NCI-H2029 (cell line): ENCODE measurements around the gene RAPGEF4.
"Not testable (repeated sequence)": the region's sequence is repeated elsewhere in the genome, so short reads cannot be mapped to it uniquely, and the experiment has no call there.

Experiments used
- DNase-seq: peaks from one replicate; lab custom pipeline; 2025; lab: John Stamatoyannopoulos, UW

Gene RAPGEF4

GRCh38 chr2:172726172-172726735 lies 9.4 kb upstream of the RAPGEF4 start:
- no peak for DNase-seq

GRCh38 chr2:172730411-172730810 lies 5.2 kb upstream of the RAPGEF4 start:
- DNase-seq: no peak

DNA sequence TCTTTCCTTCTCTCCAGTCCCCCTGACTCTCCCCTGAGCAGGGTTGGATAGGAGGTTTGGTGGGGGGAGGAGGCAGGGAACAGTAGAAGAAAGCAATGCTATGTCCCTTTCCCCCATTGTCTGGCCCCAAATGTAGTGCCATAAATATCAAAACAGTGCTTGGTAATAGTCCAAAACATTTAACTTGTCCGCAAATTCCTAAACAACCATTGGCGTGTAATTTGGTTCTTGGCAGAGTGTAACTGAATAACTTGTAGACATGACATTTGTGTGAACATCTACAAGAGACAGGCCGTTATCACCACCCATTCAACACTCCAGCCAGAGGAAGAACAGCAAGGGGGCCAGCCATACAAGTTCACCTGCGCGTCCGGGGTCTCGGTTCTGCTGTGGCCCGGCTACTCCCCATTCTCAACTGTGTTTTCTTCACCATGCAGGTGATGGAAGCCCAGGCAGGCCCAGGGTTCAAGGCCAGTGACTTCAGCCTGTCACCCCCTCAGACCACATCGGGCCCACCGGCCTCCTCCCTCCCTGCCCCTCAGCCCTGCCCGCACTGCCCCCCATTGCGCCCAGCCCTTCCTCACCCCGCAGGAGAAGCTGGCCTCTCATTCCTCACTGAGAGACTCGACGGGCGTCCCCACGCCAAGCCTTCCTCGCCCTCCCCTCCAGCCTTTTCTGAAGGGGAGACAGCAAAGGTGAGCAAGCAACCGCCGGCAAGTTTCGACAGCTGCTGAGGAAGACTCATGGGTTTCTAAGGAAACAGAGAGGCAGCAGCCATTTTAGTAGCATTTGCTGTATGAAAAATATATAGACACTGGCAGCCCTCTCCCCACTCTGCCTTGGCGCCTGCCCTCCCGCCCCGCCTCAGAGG lies 699 bp upstream of the RAPGEF4 start:
- DNase-seq: no peak

GRCh38 chr2:172736424-172737174 lies 954 bp downstream of the RAPGEF4 start:
- DNase-seq: no peak

- DNase-seq: no peak
Observed at GRCh38 chr2:172739661-172740266, 4.1 kb downstream of the RAPGEF4 start.

- no peak for DNase-seq
Observed at GRCh38 chr2:172740856-172741255, 5.2 kb downstream of the RAPGEF4 start.

DNA sequence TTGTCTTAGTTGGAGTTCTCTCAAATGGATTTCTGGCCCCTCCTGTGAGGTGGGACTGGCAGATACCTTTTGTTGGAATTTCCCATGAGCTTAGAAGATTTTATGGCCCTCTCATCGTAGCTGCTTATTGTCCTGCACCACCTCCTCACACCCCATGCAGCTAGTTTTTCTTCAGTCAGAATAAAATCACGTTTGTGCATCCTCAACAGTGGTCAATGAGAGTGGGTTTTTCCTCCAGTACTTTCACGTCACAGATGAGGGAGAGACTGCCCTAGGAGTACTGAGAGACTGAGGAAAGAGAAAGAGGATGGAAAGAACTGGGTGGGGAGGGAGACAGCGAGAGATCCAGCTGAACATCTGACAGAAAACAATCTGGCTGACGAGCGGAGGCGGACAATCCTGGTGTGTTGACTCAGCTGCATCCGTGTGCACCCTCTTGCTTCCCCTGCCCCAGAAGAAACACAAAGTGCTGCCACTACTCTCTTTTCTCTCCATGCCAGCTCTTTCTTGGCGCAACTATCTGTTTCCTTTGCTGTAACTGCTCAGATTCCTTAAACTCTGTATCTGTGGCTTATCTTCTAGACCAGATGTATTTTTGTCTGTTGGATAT lies 7.4 kb downstream of the RAPGEF4 start:
- no peak for DNase-seq

GRCh38 chr2:172743898-172744297 lies 8.3 kb downstream of the RAPGEF4 start:
- DNase-seq: no peak

GRCh38 chr2:172745636-172746035 lies 10.0 kb downstream of the RAPGEF4 start:
- no peak for DNase-seq

GRCh38 chr2:172748543-172748942 lies 12.9 kb downstream of the RAPGEF4 start:
- not testable (repeated sequence) for DNase-seq

DNA sequence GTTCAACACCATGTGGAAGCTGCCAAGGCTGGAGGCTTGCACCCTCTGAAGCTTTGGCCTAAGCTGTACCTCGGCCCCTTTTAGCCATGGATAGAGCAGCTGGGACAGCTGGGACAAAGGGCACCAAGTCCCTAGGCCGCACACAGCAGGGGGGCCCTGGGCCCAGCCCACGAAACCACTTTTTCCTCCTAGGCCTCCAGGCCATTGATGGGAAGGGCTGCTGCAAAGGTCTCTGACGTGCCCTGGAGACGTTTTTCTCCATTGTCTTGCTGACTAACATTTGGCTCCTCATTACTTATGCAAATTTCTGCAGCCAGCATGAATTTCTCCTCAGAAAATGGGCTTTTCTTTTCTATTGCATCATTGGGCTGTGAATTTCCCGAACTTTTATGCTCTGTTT lies 13.7 kb downstream of the RAPGEF4 start:
- no peak for DNase-seq

DNA sequence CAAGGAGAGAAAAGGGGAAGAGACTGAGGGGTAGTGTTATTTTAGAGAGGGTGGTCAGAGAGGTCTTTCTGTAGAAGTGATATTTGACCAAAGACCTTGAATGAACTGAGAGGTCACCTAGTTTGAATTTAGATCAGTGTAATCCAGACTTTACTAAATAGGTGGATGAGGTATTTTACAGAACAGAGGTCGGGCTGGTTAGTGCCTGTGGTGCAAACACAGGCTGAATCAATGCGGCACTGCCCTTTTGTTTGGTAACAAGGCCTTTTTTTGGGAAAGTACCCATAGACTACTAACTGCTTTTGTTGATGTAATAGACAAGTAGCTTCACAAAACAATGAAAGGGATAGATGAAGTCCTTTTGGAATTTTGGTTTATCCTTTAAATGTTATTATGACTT lies 15.9 kb downstream of the RAPGEF4 start:
- no peak for DNase-seq

DNA sequence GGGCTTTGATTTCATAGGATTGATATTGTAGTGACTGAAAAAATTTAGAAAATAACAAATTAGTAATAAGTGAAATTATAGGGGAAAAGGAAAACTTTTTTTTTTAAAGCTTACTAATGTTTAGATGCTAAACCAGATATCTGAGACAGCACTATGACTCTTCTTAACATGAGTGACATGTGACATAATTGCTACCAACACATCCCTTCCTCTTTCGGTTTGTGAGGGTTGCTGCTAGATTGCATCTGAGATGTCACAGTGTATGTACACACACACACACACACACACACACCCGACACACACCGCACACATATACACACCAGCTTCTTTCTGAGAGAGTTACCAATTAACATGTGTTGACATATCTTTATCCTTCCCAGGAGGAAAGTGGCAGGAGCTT lies 18.0 kb downstream of the RAPGEF4 start:
- DNase-seq: no peak

GRCh38 chr2:172759441-172759840 lies 23.8 kb downstream of the RAPGEF4 start:
- no peak for DNase-seq

- DNase-seq: no peak
Observed at GRCh38 chr2:172761306-172761705, 25.7 kb downstream of the RAPGEF4 start.

GRCh38 chr2:172762574-172762973 lies 26.9 kb downstream of the RAPGEF4 start:
- no peak for DNase-seq

DNA sequence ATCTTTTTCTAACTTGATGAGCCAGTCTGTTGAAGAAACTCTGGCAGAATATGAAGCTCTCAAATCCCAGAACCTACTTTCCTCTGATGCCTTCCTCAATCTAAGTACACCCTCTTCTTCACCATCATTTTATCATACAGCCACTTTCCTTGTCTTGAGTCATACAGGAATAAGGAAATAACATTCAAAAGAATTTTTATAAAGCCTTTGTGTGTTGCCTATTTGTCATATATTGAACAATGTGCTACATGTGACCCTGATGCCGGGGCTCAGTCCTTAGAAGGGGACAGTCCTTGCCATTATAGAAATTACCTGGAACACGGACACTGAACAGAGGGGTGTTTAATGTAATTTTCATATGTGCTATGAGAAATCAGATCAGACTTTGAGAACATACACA lies 27.4 kb downstream of the RAPGEF4 start:
- no peak for DNase-seq

GRCh38 chr2:172765662-172766061 lies 30.0 kb downstream of the RAPGEF4 start:
- no peak for DNase-seq

DNA sequence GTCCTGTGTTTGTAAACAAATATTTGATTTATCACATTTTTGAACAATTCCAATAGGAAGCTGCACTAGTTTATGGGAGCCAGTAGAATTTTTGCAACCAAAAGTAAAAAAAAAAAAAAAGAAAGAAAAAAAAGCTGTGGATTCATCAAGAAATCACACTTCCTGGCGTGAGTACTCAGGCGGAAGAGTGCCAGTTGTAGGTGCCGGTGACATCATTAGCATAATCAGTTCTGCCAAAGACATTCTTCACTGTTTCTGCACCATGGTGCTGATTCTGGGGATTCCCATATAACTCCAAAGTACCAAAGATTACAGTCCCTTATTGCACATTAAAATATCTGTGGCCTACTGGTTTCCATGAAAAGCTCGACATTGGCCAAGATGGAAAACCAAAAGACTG lies 32.8 kb downstream of the RAPGEF4 start:
- DNase-seq: no peak

GRCh38 chr2:172769879-172770278 lies 34.2 kb downstream of the RAPGEF4 start:
- DNase-seq: no peak

GRCh38 chr2:172770887-172771286 lies 35.2 kb downstream of the RAPGEF4 start:
- DNase-seq: no peak

DNA sequence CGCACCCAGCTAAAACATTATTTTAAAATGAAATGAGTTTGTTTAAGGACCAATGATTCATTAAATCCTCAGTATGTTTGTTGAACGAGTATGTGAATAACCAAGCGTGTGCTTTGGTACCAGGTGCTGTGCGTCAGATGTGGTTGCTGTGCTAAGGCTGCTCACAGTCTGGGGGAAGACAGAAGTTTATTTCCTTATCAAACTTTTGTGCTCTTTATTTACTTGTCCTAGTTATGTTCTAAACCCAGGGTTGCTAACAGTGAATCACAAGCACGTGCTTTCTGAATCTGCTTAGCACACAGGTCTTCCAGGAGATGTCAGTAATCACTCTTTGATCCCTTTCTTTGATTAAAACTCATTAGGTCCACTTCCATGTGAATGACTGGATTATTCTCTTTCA lies 37.0 kb downstream of the RAPGEF4 start:
- no peak for DNase-seq
